ENCODE measurements around the gene THSD4. TPM values are rescaled to one million over a fixed set of nuclear protein-coding genes. Genes with fewer than 3 reads are reported as not detected.

THSD4 gene
- polyA plus RNA-seq, 1 donor (not counting 4 experiments of a cell fraction or from before 2014, with no cell fraction given) = 24.5 TPM

DNA sequence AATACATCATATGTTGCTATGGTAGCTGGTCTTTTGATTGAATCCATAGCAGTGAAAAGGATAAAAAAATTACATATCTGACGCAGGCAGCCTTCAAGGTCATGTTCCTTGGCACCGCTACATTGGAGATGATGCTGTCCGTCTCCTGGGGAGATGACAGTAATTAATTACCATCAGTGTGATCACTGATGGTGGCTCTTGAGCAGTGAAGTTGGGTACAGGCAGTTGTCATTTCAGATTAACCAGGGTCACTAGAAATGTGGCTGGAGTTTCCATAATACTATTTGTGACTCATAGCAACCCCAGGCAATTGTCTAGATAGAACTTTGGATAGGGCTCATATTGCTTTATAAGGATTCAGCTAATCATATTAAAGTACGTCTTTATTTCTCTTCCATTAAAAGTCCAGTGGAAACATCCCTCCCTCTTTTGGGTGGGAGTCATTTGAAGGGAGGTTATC is 136.3 kb downstream of the THSD4 start:
- Histone ChIP-seq H3K36me3 (ENCODE audit: control insufficient read depth in 2 of 2, extremely low read depth in 1 of 2, insufficient read depth in 2 of 2, low read length in 2 of 2) (peaks cover 13 to 30% of the 10 kb centered on the region in 2 experiments), H2AFZ (ENCODE audit: control insufficient read depth, low read length) (no peak overlapping the region), H3K9me1 (ENCODE audit: control insufficient read depth, extremely low read depth, insufficient read depth, low read length) (no peaks in the 10 kb centered on the region), H3K9ac (ENCODE audit: control insufficient read depth, extremely low read depth, insufficient read depth, low read length) (peak overlapping the region; percentile 50), H3K27ac (ENCODE audit: control insufficient read depth, insufficient read depth, low read length) (peak overlapping the region; percentile 75), H4K20me1 (ENCODE audit: control insufficient read depth, extremely low read depth, insufficient read depth, low read length) (no peaks in the 10 kb centered on the region), H3K4me1 (ENCODE audit: control insufficient read depth, extremely low read depth, insufficient read depth, low read length) (peaks cover 20% of the 10 kb centered on the region), H3K27me3 (ENCODE audit: control insufficient read depth, extremely low read depth, insufficient read depth, low read length) (no peaks in the 10 kb centered on the region), H3K79me2 (ENCODE audit: control insufficient read depth, insufficient read depth, low read length) (peaks cover 9% of the 10 kb centered on the region), H3K4me2 (ENCODE audit: control insufficient read depth, extremely low read depth, insufficient read depth, low read depth, low read length) (peak overlapping the region; percentile 39), H3K4me3 (ENCODE audit: control insufficient read depth in 2 of 3, extremely low read depth in 1 of 3, insufficient read depth in 2 of 3, low read depth in 1 of 3, low read length in 3 of 3) (no peak overlapping the region), H3K9me3 (ENCODE audit: control insufficient read depth, low read depth, low read length) (no peaks in the 10 kb centered on the region)
- FAIRE-seq (no peak), DNase-seq (ENCODE audit: low read depth, low spot score) (no peak)
- TF ChIP-seq, protein P1, sequence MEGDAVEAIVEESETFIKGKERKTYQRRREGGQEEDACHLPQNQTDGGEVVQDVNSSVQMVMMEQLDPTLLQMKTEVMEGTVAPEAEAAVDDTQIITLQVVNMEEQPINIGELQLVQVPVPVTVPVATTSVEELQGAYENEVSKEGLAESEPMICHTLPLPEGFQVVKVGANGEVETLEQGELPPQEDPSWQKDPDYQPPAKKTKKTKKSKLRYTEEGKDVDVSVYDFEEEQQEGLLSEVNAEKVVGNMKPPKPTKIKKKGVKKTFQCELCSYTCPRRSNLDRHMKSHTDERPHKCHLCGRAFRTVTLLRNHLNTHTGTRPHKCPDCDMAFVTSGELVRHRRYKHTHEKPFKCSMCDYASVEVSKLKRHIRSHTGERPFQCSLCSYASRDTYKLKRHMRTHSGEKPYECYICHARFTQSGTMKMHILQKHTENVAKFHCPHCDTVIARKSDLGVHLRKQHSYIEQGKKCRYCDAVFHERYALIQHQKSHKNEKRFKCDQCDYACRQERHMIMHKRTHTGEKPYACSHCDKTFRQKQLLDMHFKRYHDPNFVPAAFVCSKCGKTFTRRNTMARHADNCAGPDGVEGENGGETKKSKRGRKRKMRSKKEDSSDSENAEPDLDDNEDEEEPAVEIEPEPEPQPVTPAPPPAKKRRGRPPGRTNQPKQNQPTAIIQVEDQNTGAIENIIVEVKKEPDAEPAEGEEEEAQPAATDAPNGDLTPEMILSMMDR (optimal IDR thresholded peaks at IDR 0.05 in 1 of 3, IDR thresholded peaks at IDR 0.05 in 1 of 3, conservative IDR thresholded peaks at IDR 0.05 in 1 of 3; ENCODE audit: extremely low read depth in 1 of 3, insufficient read depth in 2 of 3, low read length in 3 of 3) = no peak
- no peak for TF ChIP-seq EZH2 (IDR thresholded peaks at IDR 0.05; ENCODE audit: low read length)
- dilution Hi-C loops (cut with MboI; ENCODE audit: extremely low pct_ligation_motif_present, low sequenced_read_pairs) = no loop called here

DNA sequence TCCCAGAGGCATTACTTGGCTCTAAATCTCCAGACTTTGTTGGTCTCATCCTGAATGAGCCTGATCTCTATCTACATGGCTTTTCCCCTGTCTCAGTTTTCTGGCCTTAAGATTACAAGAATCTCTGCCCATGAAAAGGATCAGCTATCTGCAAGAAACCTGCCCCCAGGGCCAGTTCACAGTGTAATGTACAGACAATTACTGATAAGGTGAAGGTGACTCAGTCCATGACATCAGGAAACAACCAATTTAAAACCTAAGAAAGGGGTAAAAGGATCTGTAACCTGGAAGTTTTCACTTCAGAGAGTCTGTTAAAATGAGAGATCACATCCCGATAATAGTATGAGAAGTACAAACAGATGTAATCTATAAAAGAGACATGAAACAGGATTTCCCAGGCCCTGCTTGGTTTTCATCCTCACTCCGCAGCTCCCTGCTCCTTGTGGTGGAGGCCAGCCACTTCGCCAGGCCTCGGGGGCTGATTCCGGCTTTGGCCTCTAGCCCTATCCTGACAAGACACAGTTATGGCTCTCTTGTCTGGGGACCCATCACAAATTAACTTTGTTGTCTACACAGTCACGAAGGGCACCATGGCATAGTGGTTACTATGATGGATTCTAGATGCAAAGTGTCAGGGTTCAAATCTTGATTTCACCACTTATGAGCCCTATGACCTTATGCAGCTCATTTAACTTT is 136.9 kb downstream of the THSD4 start:
- H2AFZ ChIP-seq (ENCODE audit: control insufficient read depth, low read length) = no peak overlapping the region
- peaks cover 9% of the 10 kb centered on the region for H3K79me2 ChIP-seq (ENCODE audit: control insufficient read depth, insufficient read depth, low read length)
- no peaks in the 10 kb centered on the region for H4K20me1 ChIP-seq (ENCODE audit: control insufficient read depth, extremely low read depth, insufficient read depth, low read length)
- FAIRE-seq = no peak
- dilution Hi-C loops (cut with MboI; ENCODE audit: extremely low pct_ligation_motif_present, low sequenced_read_pairs) = no loop called here
- no peaks in the 10 kb centered on the region for H3K9me1 ChIP-seq (ENCODE audit: control insufficient read depth, extremely low read depth, insufficient read depth, low read length)
- peaks cover 20% of the 10 kb centered on the region for H3K4me1 ChIP-seq (ENCODE audit: control insufficient read depth, extremely low read depth, insufficient read depth, low read length)
- H3K27me3 ChIP-seq (ENCODE audit: control insufficient read depth, extremely low read depth, insufficient read depth, low read length) = no peaks in the 10 kb centered on the region
- peak; percentile 66 for DNase-seq (ENCODE audit: low read depth, low spot score)
- H3K36me3 ChIP-seq (ENCODE audit: control insufficient read depth in 2 of 2, extremely low read depth in 1 of 2, insufficient read depth in 2 of 2, low read length in 2 of 2) = peaks cover 16 to 36% of the 10 kb centered on the region in 2 experiments
- peak overlapping the region; percentile 75 for H3K27ac ChIP-seq (ENCODE audit: control insufficient read depth, insufficient read depth, low read length)
- H3K4me2 ChIP-seq (ENCODE audit: control insufficient read depth, extremely low read depth, insufficient read depth, low read depth, low read length) = peak overlapping the region; percentile 39
- H3K9ac ChIP-seq (ENCODE audit: control insufficient read depth, extremely low read depth, insufficient read depth, low read length) = peak overlapping the region; percentile 50
- no peaks in the 10 kb centered on the region for H3K9me3 ChIP-seq (ENCODE audit: control insufficient read depth, low read depth, low read length)
- TF ChIP-seq, protein P1 (optimal IDR thresholded peaks at IDR 0.05 in 1 of 3, IDR thresholded peaks at IDR 0.05 in 1 of 3, conservative IDR thresholded peaks at IDR 0.05 in 1 of 3; ENCODE audit: extremely low read depth in 1 of 3, insufficient read depth in 2 of 3, low read length in 3 of 3) = no peak
- TF ChIP-seq EZH2 (IDR thresholded peaks at IDR 0.05; ENCODE audit: low read length) = no peak
- H3K4me3 ChIP-seq (ENCODE audit: control insufficient read depth in 2 of 3, extremely low read depth in 1 of 3, insufficient read depth in 2 of 3, low read depth in 1 of 3, low read length in 3 of 3) = no peak overlapping the region
